ENCODE measurements around the gene WDR88.

The WDR88 gene

DNA sequence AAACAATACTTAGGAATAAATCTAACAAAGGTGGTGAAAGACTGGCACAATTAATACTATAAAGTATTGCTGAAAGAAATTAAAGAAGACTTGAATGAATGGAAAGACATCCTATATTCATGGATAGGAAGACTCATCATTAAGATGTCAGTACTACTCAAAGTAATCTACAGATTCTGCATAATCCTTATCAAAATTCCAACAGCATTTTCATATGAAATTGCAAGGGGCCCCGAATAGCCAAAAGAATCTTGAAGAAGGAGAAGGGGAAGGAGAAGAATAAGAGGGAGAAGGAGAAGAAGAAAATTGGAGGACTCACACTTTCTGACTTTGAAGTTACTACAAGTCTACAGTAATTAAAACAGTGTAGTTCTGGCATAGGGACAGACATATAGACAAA lies 36.6 kb downstream of the WDR88 start:
- no peak for TF ChIP-seq ZFX (IDR thresholded peaks at IDR 0.05; ENCODE audit: borderline replicate concordance)
- TF ChIP-seq, protein P1, sequence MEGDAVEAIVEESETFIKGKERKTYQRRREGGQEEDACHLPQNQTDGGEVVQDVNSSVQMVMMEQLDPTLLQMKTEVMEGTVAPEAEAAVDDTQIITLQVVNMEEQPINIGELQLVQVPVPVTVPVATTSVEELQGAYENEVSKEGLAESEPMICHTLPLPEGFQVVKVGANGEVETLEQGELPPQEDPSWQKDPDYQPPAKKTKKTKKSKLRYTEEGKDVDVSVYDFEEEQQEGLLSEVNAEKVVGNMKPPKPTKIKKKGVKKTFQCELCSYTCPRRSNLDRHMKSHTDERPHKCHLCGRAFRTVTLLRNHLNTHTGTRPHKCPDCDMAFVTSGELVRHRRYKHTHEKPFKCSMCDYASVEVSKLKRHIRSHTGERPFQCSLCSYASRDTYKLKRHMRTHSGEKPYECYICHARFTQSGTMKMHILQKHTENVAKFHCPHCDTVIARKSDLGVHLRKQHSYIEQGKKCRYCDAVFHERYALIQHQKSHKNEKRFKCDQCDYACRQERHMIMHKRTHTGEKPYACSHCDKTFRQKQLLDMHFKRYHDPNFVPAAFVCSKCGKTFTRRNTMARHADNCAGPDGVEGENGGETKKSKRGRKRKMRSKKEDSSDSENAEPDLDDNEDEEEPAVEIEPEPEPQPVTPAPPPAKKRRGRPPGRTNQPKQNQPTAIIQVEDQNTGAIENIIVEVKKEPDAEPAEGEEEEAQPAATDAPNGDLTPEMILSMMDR (IDR thresholded peaks at IDR 0.05): no peak

DNA sequence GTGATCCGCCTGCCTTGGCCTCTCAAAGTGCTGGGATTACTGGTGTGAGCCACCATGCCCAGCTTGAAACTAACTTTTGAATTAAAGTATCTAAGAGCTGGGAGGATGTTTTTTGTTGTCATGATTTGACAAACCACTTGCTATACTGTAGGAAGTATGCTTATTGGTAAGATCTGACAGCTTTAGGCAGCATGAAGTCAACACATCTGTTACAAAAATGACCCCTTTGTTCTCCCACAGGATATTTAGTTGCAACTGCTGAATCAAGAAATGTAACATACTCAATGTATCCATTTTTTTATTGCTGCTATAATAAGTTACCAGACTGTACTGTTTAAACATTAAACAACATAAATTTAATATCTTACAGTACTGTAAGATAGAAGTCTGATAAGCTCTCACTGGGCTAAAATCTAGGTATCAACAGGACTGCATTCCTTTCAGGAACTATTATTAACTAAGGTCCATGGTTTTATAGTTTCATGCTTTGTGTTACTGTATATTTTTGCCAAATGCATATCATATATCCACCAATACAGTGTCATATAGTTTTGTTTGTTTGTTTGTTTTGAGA lies 39.4 kb downstream of the WDR88 start:
- H3K27ac ChIP-seq: peak overlapping the region; percentile 42
- TF ChIP-seq, protein P1 (IDR thresholded peaks at IDR 0.05): no peak
- TF ChIP-seq ZFX (IDR thresholded peaks at IDR 0.05; ENCODE audit: borderline replicate concordance): no peak

More for the DNA sequence above, 36.6 kb downstream of the WDR88 start:
- H3K27ac ChIP-seq: no peak overlapping the region

DNA sequence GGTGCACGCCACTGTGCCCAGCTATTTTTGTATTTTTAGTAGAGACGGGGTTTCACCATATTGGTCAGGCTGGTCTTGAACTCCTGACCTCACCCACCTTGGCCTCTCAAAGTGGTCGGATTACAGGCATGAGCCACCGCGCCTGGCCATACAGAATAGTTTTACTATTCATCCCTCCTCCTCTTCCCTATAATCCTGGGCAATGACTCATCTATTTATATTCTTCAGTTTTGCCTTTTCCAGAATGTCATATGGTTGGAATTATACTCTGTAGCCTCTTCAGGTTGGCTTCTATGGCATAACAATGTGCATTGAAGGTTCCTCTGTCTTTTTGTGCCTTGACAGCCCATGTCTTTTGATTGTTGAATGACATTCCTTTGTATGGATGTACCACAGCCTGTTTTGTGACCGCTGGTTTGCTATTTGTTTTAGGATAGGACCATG lies 40.0 kb downstream of the WDR88 start:
- TF ChIP-seq ZFX (IDR thresholded peaks at IDR 0.05; ENCODE audit: borderline replicate concordance): no peak
- TF ChIP-seq, protein P1 (IDR thresholded peaks at IDR 0.05): no peak
- peak overlapping the region; percentile 42 for H3K27ac ChIP-seq

DNA sequence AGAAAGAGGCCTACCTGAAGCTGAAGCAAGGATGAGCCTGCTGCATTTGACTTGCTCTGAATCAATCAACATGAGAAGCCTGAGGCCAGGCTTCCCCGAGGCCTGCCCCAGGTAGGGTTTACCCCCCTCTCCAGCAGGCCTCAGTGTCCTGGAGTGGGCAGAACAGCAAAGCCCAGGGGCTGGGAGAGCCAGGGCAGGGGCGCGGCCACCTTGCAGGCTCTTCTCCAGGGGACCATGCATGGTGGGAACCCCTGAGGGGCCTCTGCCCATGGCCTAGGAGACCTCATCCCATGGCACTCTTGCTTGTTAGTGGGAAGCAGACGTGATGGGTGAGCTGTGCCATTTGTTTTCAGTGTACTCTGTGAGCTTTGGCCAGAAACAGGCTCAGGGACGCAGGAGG lies 42.3 kb downstream of the WDR88 start:
- no peak overlapping the region for H3K27ac ChIP-seq
- TF ChIP-seq, protein P1 (IDR thresholded peaks at IDR 0.05): no peak
- TF ChIP-seq ZFX (IDR thresholded peaks at IDR 0.05; ENCODE audit: borderline replicate concordance): no peak

DNA sequence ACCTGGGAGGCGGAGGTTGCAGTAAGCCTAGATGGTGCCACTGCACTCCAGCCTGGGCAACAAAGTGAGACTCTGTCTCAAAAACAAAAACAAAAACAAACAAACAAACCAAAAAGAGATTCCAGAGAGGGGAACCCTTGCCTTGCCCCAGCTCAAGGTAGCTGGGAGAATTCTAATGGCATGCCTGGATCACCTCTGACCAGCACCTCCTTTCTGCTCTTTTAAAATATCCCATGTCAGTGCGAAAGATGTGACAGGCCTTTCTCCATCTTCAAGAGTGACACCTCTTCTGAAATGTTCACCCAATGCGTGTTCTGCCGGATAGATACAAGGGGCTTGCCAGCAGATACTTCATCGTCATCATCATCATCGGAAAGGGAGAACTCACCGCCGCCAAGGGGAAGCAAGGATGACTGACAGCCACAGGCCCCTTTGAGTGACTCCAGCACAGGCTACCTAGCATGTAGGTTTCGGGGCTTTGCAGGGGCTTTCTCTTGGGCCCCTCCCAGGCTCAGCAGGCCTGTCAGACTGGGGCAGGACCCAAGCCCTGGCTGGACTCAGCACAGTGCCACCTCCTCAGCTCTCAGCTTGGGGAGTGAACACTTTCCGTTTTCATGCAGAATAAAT lies 43.4 kb downstream of the WDR88 start:
- TF ChIP-seq ZFX (IDR thresholded peaks at IDR 0.05; ENCODE audit: borderline replicate concordance): no peak
- TF ChIP-seq, protein P1 (IDR thresholded peaks at IDR 0.05): no peak
- H3K27ac ChIP-seq: no peak overlapping the region

DNA sequence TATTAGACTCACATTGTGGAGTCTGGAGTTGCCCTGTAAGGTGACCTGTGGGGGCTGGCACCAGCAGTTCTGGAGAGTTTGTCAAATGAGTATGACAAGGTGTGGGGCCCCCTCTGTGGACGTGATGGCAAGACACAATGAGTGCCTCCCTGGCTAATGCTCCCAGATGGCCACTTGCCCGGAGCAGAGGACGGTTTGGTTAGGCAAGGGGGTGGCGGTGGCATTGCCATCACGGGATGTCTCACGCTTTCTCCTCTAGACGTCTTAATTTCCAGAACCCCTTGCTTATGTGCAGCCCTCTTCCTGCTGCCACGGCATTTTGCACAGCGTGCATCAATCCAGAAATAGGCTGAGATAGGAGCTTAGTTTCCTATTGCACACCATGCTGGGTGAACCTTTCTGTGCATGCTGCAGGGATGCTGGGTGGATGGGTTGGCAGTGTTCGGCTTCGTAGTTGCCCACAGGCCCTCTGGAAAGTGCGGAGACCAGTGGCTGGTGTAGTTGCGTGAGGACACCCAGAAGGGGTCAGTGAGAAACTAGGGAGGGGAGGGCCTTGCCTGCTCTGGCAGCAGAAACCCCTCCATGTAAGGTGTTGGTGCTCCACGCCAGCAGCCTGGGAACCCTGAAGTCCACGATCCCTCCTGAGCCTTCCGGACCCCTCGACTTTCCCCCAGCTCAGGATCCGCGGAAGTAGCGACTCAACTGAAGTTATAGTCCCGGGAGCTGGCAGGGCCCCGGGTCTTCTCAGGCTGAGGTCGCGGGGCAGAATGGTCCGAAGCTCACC lies 44.2 kb downstream of the WDR88 start:
- H3K27ac ChIP-seq: peak overlapping the region; percentile 83
- TF ChIP-seq, protein P1 (IDR thresholded peaks at IDR 0.05): no peak
- TF ChIP-seq ZFX (IDR thresholded peaks at IDR 0.05; ENCODE audit: borderline replicate concordance): no peak

Measured in 22Rv1 (cell line).